ENCODE results near the gene TSPAN8.
"Not testable (repeated sequence)": the region's sequence is repeated elsewhere in the genome, so short reads cannot be mapped to it uniquely, and the experiment has no call there.

Gene TSPAN8

DNA sequence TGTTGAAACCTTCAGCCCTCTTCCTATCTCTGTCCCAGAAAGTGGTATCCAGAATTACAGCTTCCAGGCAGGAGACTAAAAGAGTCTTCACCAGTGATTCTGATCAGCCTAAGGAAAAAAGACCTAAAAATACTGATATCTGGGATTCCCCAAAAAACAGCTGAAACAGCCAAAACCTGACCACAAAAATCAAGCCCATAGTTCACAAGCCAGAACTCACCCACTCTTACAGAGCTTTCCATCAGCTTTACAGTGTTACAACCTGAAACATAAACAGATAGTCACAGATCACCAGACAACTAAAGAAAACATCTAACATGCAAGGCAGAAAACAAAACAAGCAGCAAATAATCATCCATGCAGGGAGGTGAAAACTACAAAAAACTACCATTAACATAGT lies 26.0 kb upstream of the TSPAN8 start:
- no peaks in the 10 kb centered on the region for H3K4me1 ChIP-seq (ENCODE audit: control insufficient read depth, low read depth, low read length)
- H3K4me3 ChIP-seq (ENCODE audit: low read length) = no peak overlapping the region
- H3K9ac ChIP-seq (ENCODE audit: low read length) = no peak overlapping the region
- no peaks in the 10 kb centered on the region for H3K27me3 ChIP-seq (ENCODE audit: control insufficient read depth, insufficient read depth, low read length)
- H3K36me3 ChIP-seq (ENCODE audit: control insufficient read depth, low read depth, low read length) = no peaks in the 10 kb centered on the region
- H3K9me3 ChIP-seq (ENCODE audit: control insufficient read depth, low read depth, low read length) = no peaks in the 10 kb centered on the region
- H3K27ac ChIP-seq (ENCODE audit: low read length) = no peak overlapping the region

DNA sequence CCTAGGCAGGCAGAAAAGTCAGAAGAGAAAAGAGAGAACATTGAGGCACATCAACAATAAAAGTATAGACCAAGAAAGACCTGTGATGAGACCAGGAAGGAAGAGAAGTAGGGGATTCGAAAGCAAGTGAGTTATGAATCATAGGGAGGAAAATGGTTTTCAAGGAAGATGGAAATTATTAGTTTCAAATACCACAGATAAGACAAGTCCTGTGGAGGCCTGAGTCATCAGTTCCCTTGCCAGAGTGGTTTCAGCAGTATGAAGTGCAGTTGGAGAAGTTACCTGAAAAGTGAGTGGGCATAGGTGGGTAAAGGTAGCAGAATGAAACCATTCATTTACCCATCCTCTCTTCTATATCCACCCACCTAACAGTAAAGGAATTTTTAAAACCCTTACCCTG lies 25.2 kb upstream of the TSPAN8 start:
- no peaks in the 10 kb centered on the region for H3K36me3 ChIP-seq (ENCODE audit: control insufficient read depth, low read depth, low read length)
- H3K9me3 ChIP-seq (ENCODE audit: control insufficient read depth, low read depth, low read length) = no peaks in the 10 kb centered on the region
- H3K27ac ChIP-seq (ENCODE audit: low read length) = no peak overlapping the region
- H3K4me1 ChIP-seq (ENCODE audit: control insufficient read depth, low read depth, low read length) = no peaks in the 10 kb centered on the region
- no peaks in the 10 kb centered on the region for H3K27me3 ChIP-seq (ENCODE audit: control insufficient read depth, insufficient read depth, low read length)
- no peak overlapping the region for H3K9ac ChIP-seq (ENCODE audit: low read length)
- H3K4me3 ChIP-seq (ENCODE audit: low read length) = no peak overlapping the region

GRCh38 chr12:71178162-71178561 lies 20.4 kb upstream of the TSPAN8 start:
- Histone ChIP-seq H3K9me3 (ENCODE audit: control insufficient read depth, low read depth, low read length) (no peaks in the 10 kb centered on the region), H3K9ac (ENCODE audit: low read length) (no peak overlapping the region), H3K27me3 (ENCODE audit: control insufficient read depth, insufficient read depth, low read length) (no peaks in the 10 kb centered on the region), H3K27ac (ENCODE audit: low read length) (no peak overlapping the region), H3K4me1 (ENCODE audit: control insufficient read depth, low read depth, low read length) (no peaks in the 10 kb centered on the region), H3K4me3 (ENCODE audit: low read length) (no peak overlapping the region), H3K36me3 (ENCODE audit: control insufficient read depth, low read depth, low read length) (no peaks in the 10 kb centered on the region)

DNA sequence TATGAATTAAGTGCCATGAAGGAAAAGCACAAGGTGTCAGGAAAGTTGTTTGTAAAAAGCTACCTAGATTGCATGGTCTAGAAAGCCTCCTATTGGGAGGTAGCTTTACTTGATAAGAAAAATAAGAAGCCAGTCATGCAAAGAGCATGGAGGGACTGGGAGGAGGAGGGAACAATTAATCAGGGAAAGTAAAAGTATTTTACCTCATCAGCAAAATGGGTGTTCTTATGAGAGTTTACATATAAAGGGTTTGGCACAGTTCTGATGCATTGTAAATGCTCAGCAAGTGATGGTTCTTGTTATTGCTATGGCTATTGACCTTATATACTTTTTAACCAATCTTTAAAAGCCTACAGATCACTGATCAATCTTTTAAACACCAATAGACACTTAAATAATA lies 17.0 kb upstream of the TSPAN8 start:
- H3K36me3 ChIP-seq (ENCODE audit: control insufficient read depth, low read depth, low read length) = no peaks in the 10 kb centered on the region
- no peaks in the 10 kb centered on the region for H3K4me1 ChIP-seq (ENCODE audit: control insufficient read depth, low read depth, low read length)
- no peak overlapping the region for H3K27ac ChIP-seq (ENCODE audit: low read length)
- H3K9me3 ChIP-seq (ENCODE audit: control insufficient read depth, low read depth, low read length) = no peaks in the 10 kb centered on the region
- H3K4me3 ChIP-seq (ENCODE audit: low read length) = no peak overlapping the region
- no peaks in the 10 kb centered on the region for H3K27me3 ChIP-seq (ENCODE audit: control insufficient read depth, insufficient read depth, low read length)
- no peak overlapping the region for H3K9ac ChIP-seq (ENCODE audit: low read length)

DNA sequence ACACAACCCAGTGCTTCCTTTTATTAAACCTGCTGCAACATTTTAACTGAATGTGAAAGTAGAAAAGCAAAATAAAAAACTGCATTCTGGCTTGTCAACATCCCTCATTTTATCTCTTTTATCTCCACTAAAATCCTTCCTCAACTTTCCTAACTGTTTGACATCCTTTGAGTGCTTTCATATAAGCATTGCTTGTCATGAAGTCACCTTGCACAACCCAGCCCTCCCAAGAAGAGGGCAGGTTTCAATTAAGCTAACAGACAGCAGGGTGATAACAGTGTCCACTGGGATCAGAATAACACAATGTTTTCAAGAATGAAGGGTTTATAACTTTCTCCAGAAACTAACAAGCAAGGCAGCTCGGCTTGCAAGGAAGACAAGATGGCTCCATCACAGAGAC lies 16.3 kb upstream of the TSPAN8 start:
- H3K4me1 ChIP-seq (ENCODE audit: control insufficient read depth, low read depth, low read length) = no peaks in the 10 kb centered on the region
- no peak overlapping the region for H3K9ac ChIP-seq (ENCODE audit: low read length)
- H3K9me3 ChIP-seq (ENCODE audit: control insufficient read depth, low read depth, low read length) = no peaks in the 10 kb centered on the region
- no peaks in the 10 kb centered on the region for H3K27me3 ChIP-seq (ENCODE audit: control insufficient read depth, insufficient read depth, low read length)
- H3K27ac ChIP-seq (ENCODE audit: low read length) = no peak overlapping the region
- no peak overlapping the region for H3K4me3 ChIP-seq (ENCODE audit: low read length)
- no peaks in the 10 kb centered on the region for H3K36me3 ChIP-seq (ENCODE audit: control insufficient read depth, low read depth, low read length)

DNA sequence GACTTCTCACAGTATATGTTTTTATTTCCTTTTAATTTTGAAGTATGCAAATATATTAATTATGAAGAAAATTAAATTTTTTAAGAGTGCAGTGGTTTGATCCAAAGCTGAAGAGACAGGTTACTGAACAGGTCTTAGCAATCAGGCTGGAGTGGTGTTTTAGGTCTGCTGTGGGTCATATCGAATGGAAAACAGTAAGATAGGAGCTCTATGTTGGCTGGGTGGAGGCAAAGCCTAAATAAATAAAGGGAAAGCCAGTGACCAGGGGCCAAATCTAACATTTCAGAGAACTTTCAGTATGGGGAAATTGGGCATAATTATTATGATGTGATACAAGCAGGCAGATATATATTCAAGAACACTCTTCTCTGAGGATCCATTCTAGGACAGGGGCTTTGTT lies 12.7 kb upstream of the TSPAN8 start:
- Histone ChIP-seq H3K4me3 (ENCODE audit: low read length) (no peak overlapping the region), H3K9me3 (ENCODE audit: control insufficient read depth, low read depth, low read length) (no peaks in the 10 kb centered on the region), H3K36me3 (ENCODE audit: control insufficient read depth, low read depth, low read length) (no peaks in the 10 kb centered on the region), H3K27me3 (ENCODE audit: control insufficient read depth, insufficient read depth, low read length) (no peaks in the 10 kb centered on the region), H3K9ac (ENCODE audit: low read length) (no peak overlapping the region), H3K4me1 (ENCODE audit: control insufficient read depth, low read depth, low read length) (no peaks in the 10 kb centered on the region), H3K27ac (ENCODE audit: low read length) (no peak overlapping the region)

- Histone ChIP-seq H3K4me3 (ENCODE audit: low read length) (no peak overlapping the region), H3K4me1 (ENCODE audit: control insufficient read depth, low read depth, low read length) (no peaks in the 10 kb centered on the region), H3K27me3 (ENCODE audit: control insufficient read depth, insufficient read depth, low read length) (no peaks in the 10 kb centered on the region), H3K27ac (ENCODE audit: low read length) (no peak overlapping the region), H3K36me3 (ENCODE audit: control insufficient read depth, low read depth, low read length) (no peaks in the 10 kb centered on the region), H3K9me3 (ENCODE audit: control insufficient read depth, low read depth, low read length) (no peaks in the 10 kb centered on the region), H3K9ac (ENCODE audit: low read length) (no peak overlapping the region)
Measured at GRCh38 chr12:71169286-71169685, 11.5 kb upstream of the TSPAN8 start.

DNA sequence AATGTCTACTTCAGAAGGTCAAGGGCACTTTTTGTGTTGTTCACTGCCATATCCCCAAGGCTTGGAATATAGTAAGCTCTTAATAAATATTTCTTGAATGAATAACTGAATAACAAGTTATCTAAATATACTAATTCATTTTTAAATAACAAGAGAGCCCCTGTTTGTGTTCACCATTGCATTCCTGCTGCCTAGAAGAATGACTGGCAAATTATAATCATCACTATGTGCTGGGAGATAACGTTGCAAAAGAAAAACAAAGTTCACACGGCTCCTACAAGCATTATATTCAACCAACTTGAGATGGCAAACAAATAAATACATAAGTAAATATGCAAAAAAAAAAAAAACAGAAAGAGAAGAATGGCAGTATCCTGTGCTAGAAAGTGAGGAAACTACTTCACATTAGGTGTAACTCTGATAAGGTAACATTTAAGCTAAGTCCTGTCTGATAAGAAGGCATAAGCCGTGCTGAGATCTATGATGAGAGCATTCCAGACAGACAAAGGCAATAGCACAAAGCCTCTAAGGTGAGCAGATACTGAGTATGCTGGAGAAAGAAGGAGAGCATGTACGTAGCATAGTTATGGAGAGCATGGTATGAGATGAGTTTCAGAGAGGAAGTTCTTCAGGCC lies 9.2 kb upstream of the TSPAN8 start:
- Histone ChIP-seq H3K27ac (ENCODE audit: low read length) (no peak overlapping the region), H3K9ac (ENCODE audit: low read length) (no peak overlapping the region), H3K4me3 (ENCODE audit: low read length) (no peak overlapping the region), H3K27me3 (ENCODE audit: control insufficient read depth, insufficient read depth, low read length) (no peaks in the 10 kb centered on the region), H3K36me3 (ENCODE audit: control insufficient read depth, low read depth, low read length) (no peaks in the 10 kb centered on the region), H3K4me1 (ENCODE audit: control insufficient read depth, low read depth, low read length) (no peaks in the 10 kb centered on the region), H3K9me3 (ENCODE audit: control insufficient read depth, low read depth, low read length) (no peaks in the 10 kb centered on the region)

DNA sequence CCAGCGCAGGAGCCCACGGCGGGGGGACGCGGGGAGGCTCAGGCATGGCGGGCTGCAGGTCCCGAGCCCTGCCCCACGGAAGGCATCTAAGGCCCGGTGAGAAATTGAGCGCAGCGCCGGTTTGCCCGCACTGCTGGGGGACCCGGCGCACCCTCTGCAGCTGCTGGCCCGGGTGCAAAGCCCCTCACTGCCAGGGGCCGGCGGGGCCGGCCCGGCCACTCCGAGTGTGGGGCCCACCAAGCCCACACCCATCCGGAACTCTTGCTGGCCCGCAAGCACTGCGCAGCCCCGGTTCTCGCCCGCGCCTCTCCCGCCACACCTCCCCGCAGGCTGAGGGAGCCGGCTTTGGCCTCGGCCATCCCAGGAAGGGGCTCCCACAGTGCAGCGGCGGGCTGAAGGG lies 8.5 kb upstream of the TSPAN8 start:
- Histone ChIP-seq H3K36me3 (ENCODE audit: control insufficient read depth, low read depth, low read length) (no peaks in the 10 kb centered on the region), H3K9me3 (ENCODE audit: control insufficient read depth, low read depth, low read length) (no peaks in the 10 kb centered on the region), H3K27me3 (ENCODE audit: control insufficient read depth, insufficient read depth, low read length) (no peaks in the 10 kb centered on the region), H3K4me1 (ENCODE audit: control insufficient read depth, low read depth, low read length) (no peaks in the 10 kb centered on the region), H3K27ac (ENCODE audit: low read length) (no peak overlapping the region), H3K9ac (ENCODE audit: low read length) (no peak overlapping the region), H3K4me3 (ENCODE audit: low read length) (no peak overlapping the region)

DNA sequence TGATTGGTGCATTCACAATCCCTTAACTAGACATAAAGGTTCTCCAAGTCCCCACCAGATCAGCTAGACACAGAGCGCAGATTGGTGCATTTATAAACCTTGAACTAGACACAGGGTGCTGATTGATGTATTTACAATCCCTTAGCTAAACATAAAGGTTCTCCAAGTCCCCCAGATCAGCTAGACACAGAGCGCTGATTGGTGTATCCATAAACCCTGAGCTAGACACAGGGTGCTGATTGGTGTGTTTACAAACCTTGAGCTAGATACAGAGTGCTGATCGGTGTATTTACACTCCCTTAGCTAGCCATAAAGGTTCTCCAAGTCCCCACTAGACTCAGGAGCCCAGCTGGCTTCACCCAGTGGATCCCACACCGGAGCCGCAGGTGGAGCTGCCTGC lies 8.0 kb upstream of the TSPAN8 start:
- not testable (repeated sequence) for H3K9me3 ChIP-seq (ENCODE audit: control insufficient read depth, low read depth, low read length); H3K4me1 ChIP-seq (ENCODE audit: control insufficient read depth, low read depth, low read length); H3K27ac ChIP-seq (ENCODE audit: low read length)

DNA sequence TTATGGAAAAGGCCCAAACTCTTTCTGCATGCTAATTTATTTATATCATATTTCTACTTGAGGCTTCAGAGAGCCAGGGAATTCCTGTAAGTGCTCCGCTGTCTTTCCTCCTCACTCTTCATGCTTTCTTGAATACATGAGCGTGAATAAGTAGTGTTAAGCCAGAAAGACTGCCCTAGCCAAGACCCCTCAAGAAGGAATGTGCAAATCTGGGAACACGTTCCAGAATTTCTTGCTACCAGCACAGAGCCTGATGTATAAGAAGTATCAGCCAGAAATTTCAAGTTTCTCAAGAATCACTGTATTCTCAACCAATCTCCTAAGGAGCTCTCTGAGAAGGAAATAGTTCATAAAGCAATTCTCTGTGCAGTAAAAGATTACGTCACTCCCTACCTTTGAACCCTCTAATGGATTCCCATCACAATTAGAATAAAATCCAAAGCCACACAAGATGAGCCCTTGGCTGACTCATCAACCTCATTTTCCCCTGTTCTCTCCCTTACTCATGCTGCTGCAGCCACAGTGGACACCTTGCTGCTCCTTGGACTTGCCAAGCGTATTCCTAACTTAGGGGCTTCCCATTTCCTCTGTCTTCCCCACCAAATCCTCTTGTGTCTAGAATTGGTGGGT lies 6.9 kb upstream of the TSPAN8 start:
- no peak overlapping the region for H3K9ac ChIP-seq (ENCODE audit: low read length)
- no peaks in the 10 kb centered on the region for H3K4me1 ChIP-seq (ENCODE audit: control insufficient read depth, low read depth, low read length)
- no peak overlapping the region for H3K4me3 ChIP-seq (ENCODE audit: low read length)
- H3K36me3 ChIP-seq (ENCODE audit: control insufficient read depth, low read depth, low read length) = no peaks in the 10 kb centered on the region
- H3K27me3 ChIP-seq (ENCODE audit: control insufficient read depth, insufficient read depth, low read length) = no peaks in the 10 kb centered on the region
- H3K9me3 ChIP-seq (ENCODE audit: control insufficient read depth, low read depth, low read length) = no peaks in the 10 kb centered on the region
- no peak overlapping the region for H3K27ac ChIP-seq (ENCODE audit: low read length)

More for the DNA sequence above, 8.0 kb upstream of the TSPAN8 start:
- H3K36me3 ChIP-seq (ENCODE audit: control insufficient read depth, low read depth, low read length); H3K27me3 ChIP-seq (ENCODE audit: control insufficient read depth, insufficient read depth, low read length); H3K9ac ChIP-seq (ENCODE audit: low read length); H3K4me3 ChIP-seq (ENCODE audit: low read length): not testable (repeated sequence)

DNA sequence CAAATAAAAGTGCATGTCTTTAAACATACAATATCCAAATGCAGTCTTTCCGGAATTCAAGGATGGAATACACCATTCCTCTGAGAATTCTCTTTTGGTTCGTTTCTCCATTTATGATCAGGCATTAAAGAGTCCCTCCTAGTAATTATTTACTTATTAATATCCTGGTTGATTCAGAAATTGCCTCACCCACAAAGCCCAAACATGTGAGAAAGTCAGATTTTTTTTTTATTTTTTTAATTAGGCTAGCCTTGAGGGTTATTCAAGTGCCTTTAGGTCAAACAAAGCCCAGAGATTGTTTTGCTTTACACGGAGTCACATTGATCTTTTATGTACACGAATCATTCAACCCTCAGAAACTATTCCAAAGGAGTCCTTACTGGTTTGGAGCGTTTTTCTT lies 6.4 kb upstream of the TSPAN8 start:
- Histone ChIP-seq H3K9me3 (ENCODE audit: control insufficient read depth, low read depth, low read length) (no peaks in the 10 kb centered on the region), H3K27ac (ENCODE audit: low read length) (no peak overlapping the region), H3K9ac (ENCODE audit: low read length) (no peak overlapping the region), H3K4me1 (ENCODE audit: control insufficient read depth, low read depth, low read length) (no peaks in the 10 kb centered on the region), H3K27me3 (ENCODE audit: control insufficient read depth, insufficient read depth, low read length) (no peaks in the 10 kb centered on the region), H3K4me3 (ENCODE audit: low read length) (no peak overlapping the region), H3K36me3 (ENCODE audit: control insufficient read depth, low read depth, low read length) (no peaks in the 10 kb centered on the region)
